Ectodermal cell (in vitro differentiated cells): ENCODE results near the gene LMAN2.

Experiments used
- H3K27ac ChIP-seq: 2 replicates; pipeline ENCODE4 v1.7.0; 2013; ENCODE audit warnings: mild to moderate bottlenecking, low read depth, low read length; ENCODE audit not compliant: insufficient read depth, poor library complexity, severe bottlenecking
- H3K27me3 ChIP-seq: 2 replicates; pipeline ENCODE4 v1.7.0; 2013; ENCODE audit warnings: mild to moderate bottlenecking, low read length; ENCODE audit not compliant: insufficient read depth, control insufficient read depth, poor library complexity, severe bottlenecking
- H3K36me3 ChIP-seq: one replicate; pipeline ENCODE4 v1.7.0; 2013; ENCODE audit warnings: low read length; ENCODE audit not compliant: control insufficient read depth, insufficient read depth
- H3K4me1 ChIP-seq: one replicate; pipeline ENCODE4 v1.7.0; 2013; ENCODE audit warnings: low read length; ENCODE audit not compliant: control insufficient read depth, insufficient read depth
- H3K4me3 ChIP-seq: 2 replicates; pipeline ENCODE4 v1.7.0; 2013; ENCODE audit warnings: low read depth, low read length, control low read depth; ENCODE audit not compliant: insufficient read depth
- H3K9me3 ChIP-seq: 2 replicates; pipeline ENCODE4 v1.7.0; 2013; ENCODE audit warnings: mild to moderate bottlenecking, low read length, moderate library complexity; ENCODE audit not compliant: control insufficient read depth
- WGBS, 2 experiments: methylation state at CpG; one replicate each; pipeline ENCODE4 v1.1.7; 2013; ENCODE audit warnings: missing lambda C conversion rate in 2 of 2; 5-methylcytosine and 5-hydroxymethylcytosine counted together

LMAN2 gene

DNA sequence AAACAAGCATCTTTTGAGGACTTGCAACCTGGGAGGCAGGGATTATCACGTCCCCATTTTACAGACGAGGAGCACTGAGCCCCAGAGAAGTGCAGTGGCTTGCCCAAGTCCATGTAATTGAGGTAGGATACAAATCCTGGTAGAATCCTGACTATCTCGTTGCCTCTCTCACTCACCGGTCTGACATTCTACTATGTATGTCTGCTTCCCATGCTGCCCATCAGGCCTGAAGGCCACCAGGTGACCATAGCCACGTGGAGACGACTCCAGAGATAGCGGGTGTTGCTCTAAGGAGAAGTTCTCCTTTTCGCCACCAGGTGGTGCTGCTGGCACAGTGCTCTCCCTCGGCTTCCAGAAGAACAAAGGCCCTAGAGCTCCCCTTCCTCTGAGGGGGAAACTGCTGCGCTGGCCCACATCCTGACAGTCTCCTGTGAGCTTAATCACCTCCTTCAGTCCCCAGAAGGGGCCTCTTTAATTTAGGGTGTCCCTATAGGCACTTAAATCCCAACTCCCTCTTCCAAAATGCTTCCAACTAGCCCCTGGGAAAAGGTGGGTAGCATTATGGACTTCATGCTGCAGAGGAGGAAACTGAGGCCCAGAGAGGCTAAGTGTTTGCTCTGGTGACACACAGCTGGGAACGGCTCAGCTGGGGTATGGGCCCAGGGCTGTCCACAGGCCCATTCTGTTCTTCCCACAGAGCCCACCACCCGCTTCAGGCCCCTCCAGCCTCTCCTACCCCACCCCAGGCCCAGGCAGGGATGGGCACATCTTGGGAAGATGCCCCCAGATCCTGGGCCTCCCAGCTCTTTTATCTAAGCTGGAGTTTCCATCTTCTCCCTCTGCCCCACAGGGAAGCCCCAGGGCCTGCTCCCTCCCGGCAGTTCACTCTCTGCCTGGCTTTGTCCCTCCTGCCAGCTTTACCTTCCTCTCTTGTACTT, 39.2 kb upstream of the LMAN2 start:
- Histone ChIP-seq H3K27ac (no peak overlapping the region), H3K9me3 (no peaks in the 10 kb centered on the region), H3K4me1 (no peaks in the 10 kb centered on the region), H3K4me3 (no peak overlapping the region), H3K27me3 (peaks cover 15% of the 10 kb centered on the region), H3K36me3 (no peaks in the 10 kb centered on the region)
- 35 to 37% methylated on average over 13 of the region's 13 CpGs for WGBS, 2 experiments

DNA sequence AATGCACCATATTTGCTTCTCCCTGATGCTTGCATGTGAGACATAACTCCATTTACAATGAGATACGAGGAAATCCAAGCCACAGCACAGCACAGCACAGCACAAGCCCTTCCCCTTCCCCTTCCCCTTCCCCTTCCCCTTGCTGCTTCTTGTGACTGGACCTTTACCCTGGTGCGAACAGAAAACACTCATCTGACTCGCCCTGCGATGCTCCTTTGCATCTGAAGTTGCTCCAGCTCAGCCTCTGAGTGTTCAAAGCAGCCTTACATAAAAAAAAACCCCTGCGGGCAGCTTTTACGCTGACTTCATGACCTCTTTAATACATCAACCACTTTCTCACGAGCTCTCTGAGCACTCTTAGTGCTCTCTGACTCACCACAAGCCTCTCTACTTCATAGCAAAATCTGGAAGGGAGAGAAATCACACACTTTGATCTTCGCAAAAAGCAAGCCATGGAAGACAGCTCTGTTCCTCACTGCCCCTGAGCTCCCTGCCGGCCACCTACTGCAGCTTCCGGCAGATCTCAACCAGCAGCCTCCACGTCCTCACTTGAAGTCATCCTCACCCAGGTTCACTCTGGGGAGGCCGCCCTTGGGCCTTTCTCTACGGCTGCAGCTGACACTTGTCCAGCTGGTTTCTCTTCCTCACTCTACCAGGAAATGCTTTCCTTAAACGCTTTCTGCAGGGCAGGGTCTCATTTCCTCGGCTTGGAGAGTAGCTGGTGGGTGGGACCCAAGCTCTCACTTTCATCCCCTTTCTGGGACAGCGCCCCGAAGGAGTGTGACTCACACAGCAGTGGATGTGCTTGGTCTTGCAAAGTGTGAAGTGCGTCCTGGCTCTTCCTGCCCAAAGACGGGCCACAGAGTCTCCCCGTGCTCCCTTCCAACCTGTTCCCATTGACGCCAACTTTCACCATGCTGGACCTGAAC, 38.0 kb upstream of the LMAN2 start:
- Histone ChIP-seq H3K9me3 (no peaks in the 10 kb centered on the region), H3K4me3 (no peak overlapping the region), H3K27me3 (peaks cover 15% of the 10 kb centered on the region), H3K4me1 (no peaks in the 10 kb centered on the region), H3K27ac (no peak overlapping the region), H3K36me3 (no peaks in the 10 kb centered on the region)
- 64 to 72% methylated on average over 21 of the region's 21 CpGs for WGBS, 2 experiments

DNA sequence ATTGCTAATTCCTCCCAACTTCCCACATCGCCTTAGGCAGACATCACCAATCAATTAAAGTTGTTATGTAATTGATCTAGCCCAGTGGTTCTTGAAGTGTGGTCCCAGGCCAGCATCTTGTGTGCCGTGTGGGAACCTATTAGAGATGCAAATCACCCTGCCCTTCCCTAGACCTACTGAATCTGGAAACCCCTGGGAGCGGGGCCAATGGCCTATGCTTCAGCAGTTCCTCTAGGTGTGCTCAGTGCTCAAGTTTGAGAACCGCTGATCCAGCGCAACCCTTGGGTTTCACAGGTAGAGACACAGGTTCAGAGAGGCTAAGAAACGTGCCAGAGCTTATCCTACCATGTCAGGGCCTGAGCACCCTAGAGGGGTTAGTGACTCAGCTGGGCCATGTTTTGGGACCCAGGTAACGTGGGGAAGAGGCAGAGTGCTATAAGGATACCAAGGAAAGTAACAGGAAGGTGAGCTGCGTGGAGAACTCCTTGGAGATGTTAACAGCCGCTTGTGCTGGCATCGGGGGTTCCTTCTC, 37.1 kb upstream of the LMAN2 start:
- H3K27ac ChIP-seq, result no peak overlapping the region
- no peaks in the 10 kb centered on the region for H3K36me3 ChIP-seq
- 89 to 90% methylated on average over 10 of the region's 10 CpGs for WGBS, 2 experiments
- no peak overlapping the region for H3K4me3 ChIP-seq
- H3K27me3 ChIP-seq, result peaks cover 15% of the 10 kb centered on the region
- H3K9me3 ChIP-seq, result no peaks in the 10 kb centered on the region
- no peaks in the 10 kb centered on the region for H3K4me1 ChIP-seq

DNA sequence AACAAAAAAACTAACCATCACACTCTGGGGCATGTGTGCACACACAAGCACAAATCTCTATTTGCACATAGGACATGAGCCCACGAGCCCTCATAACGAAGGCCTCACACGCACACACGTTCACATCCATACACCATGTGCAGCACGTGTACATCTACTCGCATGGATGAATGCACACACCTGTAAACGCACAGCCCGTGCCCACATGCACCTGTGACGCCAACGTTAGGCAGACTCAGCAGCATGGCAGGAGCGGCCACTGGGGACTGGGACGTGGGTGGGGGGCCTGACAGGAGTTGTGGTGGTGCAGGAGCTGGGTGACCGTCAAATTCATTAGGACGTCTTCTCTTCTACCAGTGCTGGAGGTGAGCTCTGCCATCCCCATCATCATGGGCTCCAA, 35.9 kb upstream of the LMAN2 start:
- WGBS, 2 experiments, result 93 to 96% methylated on average over 14 of the region's 14 CpGs
- Histone ChIP-seq H3K4me1 (no peaks in the 10 kb centered on the region), H3K36me3 (no peaks in the 10 kb centered on the region), H3K27ac (no peak overlapping the region), H3K9me3 (no peaks in the 10 kb centered on the region), H3K27me3 (peaks cover 15% of the 10 kb centered on the region), H3K4me3 (no peak overlapping the region)

DNA sequence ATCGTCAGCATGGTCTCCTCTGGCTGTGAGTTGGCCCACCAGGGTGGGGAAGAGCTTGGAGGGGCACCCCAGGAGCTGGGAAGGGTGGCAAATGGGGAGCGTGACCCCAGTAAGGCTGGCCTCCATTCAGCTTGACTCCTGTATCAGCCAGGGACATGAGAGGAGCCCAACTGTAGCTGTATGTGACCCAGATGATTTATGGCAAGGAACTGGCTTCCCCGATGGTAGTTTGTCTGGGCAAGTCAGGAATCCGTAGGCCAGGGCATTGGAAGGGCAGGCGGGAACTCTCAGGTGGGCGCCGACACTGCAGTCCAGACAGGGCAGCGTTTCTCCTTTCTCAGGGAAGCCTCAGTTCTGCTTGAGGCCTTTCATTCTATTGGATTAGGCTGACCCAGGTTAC, 35.1 kb upstream of the LMAN2 start:
- Histone ChIP-seq H3K4me3 (no peak overlapping the region), H3K4me1 (no peaks in the 10 kb centered on the region), H3K9me3 (no peaks in the 10 kb centered on the region), H3K27me3 (peaks cover 15% of the 10 kb centered on the region), H3K27ac (no peak overlapping the region), H3K36me3 (no peaks in the 10 kb centered on the region)
- 95 to 96% methylated on average over 8 of the region's 8 CpGs for WGBS, 2 experiments

DNA sequence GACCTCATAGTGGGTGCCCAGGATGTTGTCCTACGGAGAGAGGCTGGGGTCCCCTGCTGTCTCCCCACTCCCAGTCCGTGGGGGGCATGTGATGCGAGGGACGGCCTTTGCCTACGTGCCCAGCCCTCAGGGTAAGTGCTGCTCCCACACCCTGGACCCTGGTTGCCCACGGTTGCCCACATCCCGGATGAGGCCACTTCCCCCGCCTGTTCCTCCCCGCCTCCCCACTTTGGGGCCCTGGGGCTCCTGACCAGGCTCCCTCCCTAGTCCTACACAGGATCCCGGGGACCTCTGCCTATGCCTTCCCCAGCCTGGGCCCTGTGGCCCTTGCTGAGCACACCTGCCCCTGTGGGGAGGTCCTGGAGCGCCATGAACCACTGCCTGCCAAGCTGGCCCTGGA, 34.3 kb upstream of the LMAN2 start:
- Histone ChIP-seq H3K27ac (no peak overlapping the region), H3K9me3 (no peaks in the 10 kb centered on the region), H3K36me3 (no peaks in the 10 kb centered on the region), H3K27me3 (peaks cover 15% of the 10 kb centered on the region), H3K4me1 (no peaks in the 10 kb centered on the region), H3K4me3 (no peak overlapping the region)
- WGBS, 2 experiments, result 88% methylated on average over 11 of the region's 11 CpGs

DNA sequence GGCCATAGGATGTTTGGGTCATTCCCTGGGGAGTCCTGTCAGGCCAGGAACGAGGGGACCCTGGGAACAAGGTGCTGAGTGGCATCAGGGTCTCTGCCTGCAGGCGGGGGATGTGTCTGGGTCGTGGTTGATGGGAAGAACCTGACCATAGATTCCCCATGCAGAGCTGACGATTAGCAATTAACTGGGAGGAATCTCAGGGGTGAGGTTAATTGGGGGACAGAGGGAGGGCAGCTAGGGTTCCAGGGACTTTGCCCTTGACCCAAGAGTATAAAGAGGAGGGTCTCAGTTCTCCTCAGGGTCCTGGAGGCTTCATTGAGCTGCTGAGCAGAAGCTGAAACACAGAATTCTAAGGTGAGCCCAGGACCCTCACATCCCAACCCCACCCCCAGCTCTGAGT, 32.7 kb upstream of the LMAN2 start, which contains the start of gene SLC34A1:
SLC34A1 (plus strand) TSS at position 301 of the 400 bp plus-strand sequence. CDS start 1,308 bp downstream, outside the sequence.
- WGBS, 2 experiments, result 87% methylated on average over 4 of the region's 4 CpGs
- no peaks in the 10 kb centered on the region for H3K4me1 ChIP-seq
- H3K27ac ChIP-seq, result no peak within 1 kb of the TSS
- H3K27me3 ChIP-seq, result peaks cover 4% of the 10 kb centered on the region
- no peak within 1 kb of the TSS for H3K4me3 ChIP-seq
- H3K36me3 ChIP-seq, result no peaks in the 10 kb centered on the region
- H3K9me3 ChIP-seq, result no peaks in the 10 kb centered on the region

DNA sequence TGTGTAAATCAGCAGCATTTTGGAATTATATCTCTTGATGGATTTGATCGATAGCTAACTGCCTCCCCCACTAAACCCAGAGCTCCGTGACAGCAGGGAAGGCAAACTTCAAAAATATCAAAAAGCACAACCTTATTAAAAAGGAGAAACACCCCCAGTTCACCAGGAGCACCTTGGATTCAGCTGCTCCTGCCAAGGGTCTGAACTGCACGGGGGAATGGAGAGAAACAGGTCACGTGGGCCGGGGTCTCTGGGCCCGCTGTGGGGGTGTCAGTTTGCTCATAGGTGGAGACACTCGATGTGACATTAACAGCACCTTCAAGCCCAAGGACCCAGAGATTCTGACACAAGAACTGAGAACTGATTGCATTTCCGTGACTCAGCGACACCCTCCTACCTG, 31.7 kb upstream of the LMAN2 start:
- WGBS, 2 experiments, result 88 to 92% methylated on average over 9 of the region's 9 CpGs
- H3K36me3 ChIP-seq, result no peaks in the 10 kb centered on the region
- no peaks in the 10 kb centered on the region for H3K27me3 ChIP-seq
- no peak overlapping the region for H3K4me3 ChIP-seq
- H3K4me1 ChIP-seq, result no peaks in the 10 kb centered on the region
- H3K9me3 ChIP-seq, result no peaks in the 10 kb centered on the region
- H3K27ac ChIP-seq, result no peak overlapping the region

DNA sequence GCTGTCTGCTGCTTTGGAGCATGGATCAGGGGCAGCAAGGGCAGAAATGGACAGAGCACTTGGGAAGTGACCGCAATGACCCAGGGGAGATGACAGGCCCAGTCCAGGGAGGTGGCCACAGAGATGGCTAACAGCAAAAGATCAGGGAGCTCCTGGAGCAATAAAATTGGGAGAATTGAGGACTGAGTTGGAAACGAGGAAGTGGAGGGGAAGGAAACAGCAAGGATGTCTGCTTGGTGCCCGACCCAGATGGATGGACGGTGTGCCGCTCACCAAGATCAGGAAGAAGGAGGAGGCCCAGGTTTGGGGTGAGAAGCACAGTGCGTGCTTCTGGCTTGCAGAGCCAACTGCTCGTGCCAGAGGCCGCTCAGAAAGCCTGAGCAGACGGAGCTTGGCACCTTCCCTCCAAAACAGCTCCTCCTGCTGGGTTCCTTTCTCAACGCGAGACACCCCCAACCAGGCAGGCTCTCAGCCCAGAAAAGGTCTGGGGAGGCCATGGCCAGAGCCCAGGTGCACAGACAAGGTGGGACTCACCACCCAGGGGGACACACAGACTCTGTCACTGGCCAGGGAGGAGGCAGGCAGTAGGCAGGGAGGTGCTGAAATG, 31.1 kb upstream of the LMAN2 start:
- Histone ChIP-seq H3K27ac (no peak overlapping the region), H3K27me3 (no peaks in the 10 kb centered on the region), H3K9me3 (no peaks in the 10 kb centered on the region), H3K36me3 (no peaks in the 10 kb centered on the region), H3K4me3 (no peak overlapping the region), H3K4me1 (no peaks in the 10 kb centered on the region)
- 63 to 65% methylated on average over 11 of the region's 11 CpGs for WGBS, 2 experiments
